Ovary (tissue), 3 donors: ENCODE results near the gene ANGPTL8.

Experiments used
- CTCF ChIP-seq, 3 donors: fragments of 450-650 bp in 2 of 3; fragments of 200-600 bp in 1 of 3; IDR thresholded peaks; one replicate each; pipeline versions ENCODE4 v1.5.1 to v1.8.0; 2016 to 2022; ENCODE audit warnings: antibody characterized with exemption in 3 of 3, mild to moderate bottlenecking in 1 of 3
- EP300 ChIP-seq: sonication (generic); formaldehyde crosslinking; IDR thresholded peaks from one replicate; pipeline ENCODE4 v1.6.1; 2017; ENCODE audit warnings: antibody characterized with exemption
- donor health status: DM: no; HTN: no; CAD: no.

- TF ChIP-seq CTCF (IDR thresholded peaks at IDR 0.05): no peak
- TF ChIP-seq EP300: no peak
These were observed 21.6 kb downstream of the ANGPTL8 start for GRCh38 chr19:11260996-11261395.
